Measurements from ENCODE around the gene UBE2G1. TPM values are rescaled to one million over a fixed set of nuclear protein-coding genes. Genes with fewer than 3 reads are reported as not detected.

Gene UBE2G1
- total and polyA plus RNA-seq, 10 of the 15 experiments (the other 5 are each of a cell fraction or from before 2014, with no cell fraction given): 24.4 to 139 (median 77.4) TPM

- TF ChIP-seq SP1 (IDR thresholded peaks at IDR 0.05; ENCODE audit: low read depth, low read length) (no peak), ZNF384 (IDR thresholded peaks at IDR 0.05; ENCODE audit: borderline replicate concordance, low read depth, low read length) (no peak), POU2F2 (IDR thresholded peaks at IDR 0.05; ENCODE audit: borderline replicate concordance, low read depth, low read length) (no peak), IKZF1 (conservative IDR thresholded peaks at IDR 0.05) (no peak), RELB (IDR thresholded peaks at IDR 0.05; ENCODE audit: low read depth) (no peak), YY1 (IDR thresholded peaks at IDR 0.05; ENCODE audit: low read depth, low read length) (no peak)
These were observed 34.0 kb downstream of the UBE2G1 start (continued) for GRCh38 chr17:4332296-4332970.

- Histone ChIP-seq H3K79me2 (ENCODE audit: control insufficient read depth, insufficient read depth, low read length) (peaks cover 90% of the 10 kb centered on the region), H3K4me3 (no peak overlapping the region), H2AFZ (ENCODE audit: control insufficient read depth, low read depth, low read length) (no peak overlapping the region), H3K4me2 (ENCODE audit: control insufficient read depth, insufficient read depth) (no peak overlapping the region; the same call in 1 of the 2 replicates), H3K4me1 (ENCODE audit: control insufficient read depth, insufficient read depth, low read length) (peaks cover 33% of the 10 kb centered on the region), H3K27ac (ENCODE audit: control insufficient read depth, insufficient read depth) (no peak overlapping the region; the same call in 1 of the 2 replicates), H3K9ac (ENCODE audit: control insufficient read depth, insufficient read depth, low read length) (peak overlapping the region; percentile 4; the same call in 1 of the 2 replicates), H3K27me3 (replicated peaks in 1 of 2; ENCODE audit: control insufficient read depth in 2 of 2, insufficient read depth in 2 of 2, low read length in 1 of 2) (no peaks in the 10 kb centered on the region), H3K36me3 (ENCODE audit: control insufficient read depth in 2 of 2, insufficient read depth in 2 of 2, low read length in 1 of 2) (peaks cover 0 to 17% of the 10 kb centered on the region in 2 experiments; a peak in 3 of 4 replicates), H3K9me3 (replicated peaks; ENCODE audit: control insufficient read depth, insufficient read depth, low read length) (no peaks in the 10 kb centered on the region; the same call in 1 of the 3 replicates), H4K20me1 (ENCODE audit: control insufficient read depth, insufficient read depth) (no peaks in the 10 kb centered on the region; the same call in 1 of the 2 replicates)
- POLR2A ChIA-PET: interaction anchor here (1.3 to 2.0 kb wide), 2 partner anchors 13 to 19 kb away, joined by 3 to 7 read pairs; no protein-coding TSS in a partner anchor
- no TSS peak for BruUV-seq (replicated peaks)
- DNase-seq (ENCODE audit: low read depth, low spot score): no peak
- SMC1A ChIA-PET (ENCODE audit: uncharacterized antibody, unreplicated experiment): interaction anchor here (0.7 to 2.4 kb wide), 4 partner anchors 11 to 116 kb away, joined by 3 to 6 read pairs (median 5); no protein-coding TSS in a partner anchor
- WGBS (ENCODE audit: insufficient coverage, insufficient replicate concordance, low lambda C conversion rate, missing lambda C conversion rate): 9% methylated on average over 7 of the region's 7 CpGs
- FAIRE-seq: no peak
- no peak for TF ChIP-seq ZBTB4 (CRISPR knock-in tag; IDR thresholded peaks at IDR 0.05)
- TF ChIP-seq ETV6 (conservative IDR thresholded peaks at IDR 0.05 in 1 of 2, IDR thresholded peaks at IDR 0.05 in 1 of 2; ENCODE audit: borderline replicate concordance in 1 of 2, low read depth in 1 of 2): no peak
- no peak for TF ChIP-seq NRF1 (conservative IDR thresholded peaks at IDR 0.05; ENCODE audit: low read depth, low read length)
- no peak for TF ChIP-seq CREM (IDR thresholded peaks at IDR 0.05; ENCODE audit: low read depth)
- no peak for TF ChIP-seq RAD51 (IDR thresholded peaks at IDR 0.05)
- TF ChIP-seq CHD1 (IDR thresholded peaks at IDR 0.05; ENCODE audit: low read depth, low read length): no peak
- TF ChIP-seq MTA2 (IDR thresholded peaks at IDR 0.05; ENCODE audit: low read depth): no peak
- TF ChIP-seq GABPA (IDR thresholded peaks at IDR 0.05; ENCODE audit: low read depth): no peak
- TF ChIP-seq SMC3 (IDR thresholded peaks at IDR 0.05; ENCODE audit: borderline replicate concordance, low read length): no peak
- TF ChIP-seq FOXK2 (IDR thresholded peaks at IDR 0.05): no peak
- TF ChIP-seq YY1 (IDR thresholded peaks at IDR 0.05; ENCODE audit: low read depth, low read length): no peak
- no peak for TF ChIP-seq MEF2A (IDR thresholded peaks at IDR 0.05; ENCODE audit: insufficient read depth, low read depth, low read length)
- in situ Hi-C loops (cut with MboI): no loop called here
- CTCF ChIA-PET: interaction anchor here (0.9 to 1.2 kb wide), 2 partner anchors 10 to 116 kb away, joined by 3 to 6 read pairs; no protein-coding TSS in a partner anchor
- RAD21 ChIA-PET (ENCODE audit: unreplicated experiment): no interaction called here
- peak; percentile 81 for ATAC-seq
- intact Hi-C loops (cut with micrococcal nuclease; ENCODE audit: unreplicated experiment): no loop called here
These were observed 34.9 kb downstream of the UBE2G1 start for GRCh38 chr17:4331614-4332013.
